Stimulated activated CD4-positive, alpha-beta T cell treated with anti-CD3 and anti-CD28 coated beads, Interleukin-12 subunit alpha, Interleukin-12 subunit beta, amount 100 ng/mL, for 24 hours (primary cell): ENCODE results near the gene TTC33.
"Not testable (repeated sequence)": the region's sequence is repeated elsewhere in the genome, so short reads cannot be mapped to it uniquely, and the experiment has no call there.

Source experiments
- DNase-seq, 2 experiments: peaks; one replicate each; pipeline ENCODE4 v3.0.0-alpha.2; 2020; ENCODE audit warnings: low read depth in 2 of 2

The TTC33 gene

DNA sequence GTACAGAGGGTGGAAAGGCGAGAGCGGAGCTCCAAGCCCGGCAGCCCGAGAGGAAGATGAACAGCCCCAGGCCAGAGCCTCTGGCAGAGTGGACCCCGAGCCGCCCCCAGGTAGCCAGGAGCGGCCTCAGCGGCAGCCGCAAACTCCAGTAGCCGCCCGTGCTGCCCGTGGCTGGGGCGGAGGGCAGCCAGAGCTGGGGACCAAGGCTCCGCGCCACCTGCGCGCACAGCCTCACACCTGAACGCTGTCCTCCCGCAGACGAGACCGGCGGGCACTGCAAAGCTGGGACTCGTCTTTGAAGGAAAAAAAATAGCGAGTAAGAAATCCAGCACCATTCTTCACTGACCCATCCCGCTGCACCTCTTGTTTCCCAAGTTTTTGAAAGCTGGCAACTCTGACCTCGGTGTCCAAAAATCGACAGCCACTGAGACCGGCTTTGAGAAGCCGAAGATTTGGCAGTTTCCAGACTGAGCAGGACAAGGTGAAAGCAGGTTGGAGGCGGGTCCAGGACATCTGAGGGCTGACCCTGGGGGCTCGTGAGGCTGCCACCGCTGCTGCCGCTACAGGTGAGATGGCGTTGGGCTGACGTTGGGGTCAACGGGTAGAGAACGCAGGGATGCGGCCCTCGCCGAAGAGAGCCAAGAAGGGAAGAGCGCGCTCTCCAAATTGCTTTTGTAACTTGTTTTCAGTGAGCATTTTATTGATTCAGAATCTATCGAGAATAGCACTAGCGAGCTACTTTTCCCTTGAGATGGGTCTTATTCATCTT lies 75.7 kb downstream of the TTC33 start, which contains the start of gene PTGER4:
TSS of gene PTGER4 (plus strand) at position 3 of the 769 bp plus-strand sequence. CDS start 1,079 bp downstream, outside the sequence.
- DNase-seq, result no peak

DNA sequence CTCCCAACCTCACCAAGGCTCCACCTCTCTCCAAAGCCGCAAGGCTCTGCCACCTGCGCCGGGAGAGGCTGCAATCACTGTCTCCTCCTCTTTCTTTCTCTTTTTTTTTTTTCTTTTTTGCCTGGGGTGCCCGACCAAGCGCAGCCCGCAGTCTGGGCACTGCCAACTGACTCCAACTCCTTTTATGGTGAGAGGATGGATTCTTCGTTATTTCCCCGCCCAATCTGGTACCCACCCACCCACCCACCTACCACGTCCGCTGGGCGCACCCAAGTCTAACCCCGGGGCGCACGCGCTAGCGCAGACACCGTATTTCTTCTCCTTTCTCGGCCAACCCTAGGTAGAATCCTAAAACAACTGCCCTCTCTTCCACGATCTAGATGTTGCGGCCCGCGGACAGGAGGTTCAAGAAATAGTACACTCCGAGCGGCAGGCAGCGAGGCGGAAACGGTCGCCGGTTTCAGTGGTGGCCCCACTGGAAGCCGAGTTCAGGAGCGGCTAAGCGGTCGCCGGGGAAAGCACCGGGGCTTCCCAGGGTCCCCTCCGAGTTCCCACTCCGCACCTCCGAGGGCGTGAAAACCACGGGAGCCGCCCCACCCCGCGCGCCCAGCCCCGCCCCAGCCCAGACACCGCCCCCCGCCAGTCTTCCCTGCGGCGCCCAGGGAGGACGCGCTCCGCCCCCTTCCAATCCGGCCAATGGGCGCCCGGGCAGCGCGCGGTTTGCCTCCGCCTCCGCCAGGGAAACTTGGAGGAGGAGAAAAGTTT lies 76.4 kb downstream of the TTC33 start:
- peak; percentile 90 to 93 for DNase-seq

DNA sequence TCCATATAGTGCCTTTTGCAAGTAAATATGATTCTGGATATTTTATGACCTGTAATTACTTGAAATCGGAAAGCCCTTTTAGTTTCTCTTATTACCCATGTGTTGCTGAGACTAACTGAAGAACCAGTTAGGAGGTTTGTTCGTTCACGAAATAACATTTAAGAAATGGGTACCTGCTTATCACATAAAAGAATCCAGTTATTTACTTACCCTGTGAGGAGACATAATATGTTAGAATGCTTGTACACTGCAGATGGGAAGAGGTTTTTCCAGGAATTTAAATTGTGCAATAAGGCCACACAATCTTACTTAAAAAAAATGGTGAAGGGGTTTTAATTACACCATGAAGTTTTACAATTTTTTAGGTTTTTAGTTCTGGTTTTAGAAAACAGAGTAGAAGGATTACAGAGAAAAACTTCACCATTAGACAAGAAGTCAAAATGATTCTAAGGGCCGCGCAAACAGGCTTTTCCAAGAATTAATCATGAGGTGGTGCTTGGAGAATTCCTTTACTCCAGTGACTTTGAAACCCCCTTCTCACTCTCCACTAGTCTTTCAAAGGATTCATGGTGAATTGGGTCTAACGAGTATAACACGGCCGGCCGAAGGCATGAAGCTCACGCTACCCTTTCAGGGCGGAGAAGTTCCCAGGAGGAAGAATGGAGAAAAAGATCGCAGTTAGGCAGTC lies 77.2 kb downstream of the TTC33 start:
- DNase-seq, result no peak

DNA sequence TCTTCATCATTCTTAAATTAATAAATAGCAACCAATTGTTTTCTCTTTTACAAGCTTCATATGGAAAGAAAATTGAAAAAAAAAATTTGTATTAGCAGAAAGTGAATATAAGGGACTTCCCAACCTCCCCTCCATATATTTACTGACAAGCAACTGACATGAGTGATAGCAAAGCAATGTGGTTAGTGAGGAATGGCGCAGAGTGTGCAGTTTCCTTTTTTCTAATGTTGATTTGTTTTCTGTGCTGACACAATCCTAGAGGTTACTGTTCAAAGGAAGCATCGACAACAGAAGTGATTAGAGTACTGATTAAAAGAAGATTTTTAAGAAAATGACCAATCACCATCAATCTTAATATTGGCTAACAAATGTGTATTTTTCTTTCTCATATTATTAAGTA lies 77.7 kb downstream of the TTC33 start:
- no peak for DNase-seq

DNA sequence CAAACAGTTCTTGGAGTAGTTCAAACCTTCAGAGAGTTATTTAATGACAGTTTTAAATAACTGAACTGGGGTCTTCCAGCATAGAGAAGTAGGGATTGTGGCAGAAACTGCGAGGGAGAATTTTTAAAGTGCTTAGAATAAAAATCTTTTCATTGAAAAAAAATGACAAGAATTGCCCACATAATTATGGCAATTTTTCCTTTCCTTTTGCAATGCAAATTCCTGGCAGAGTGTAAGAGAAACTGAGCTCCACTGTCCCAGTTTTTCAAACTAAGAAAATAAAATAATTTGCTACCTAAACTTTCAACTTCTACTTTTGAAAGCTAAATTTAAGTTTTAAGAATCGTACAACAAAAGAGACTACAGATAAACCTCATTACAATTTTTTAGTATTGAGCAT lies 78.3 kb downstream of the TTC33 start:
- DNase-seq, result no peak

DNA sequence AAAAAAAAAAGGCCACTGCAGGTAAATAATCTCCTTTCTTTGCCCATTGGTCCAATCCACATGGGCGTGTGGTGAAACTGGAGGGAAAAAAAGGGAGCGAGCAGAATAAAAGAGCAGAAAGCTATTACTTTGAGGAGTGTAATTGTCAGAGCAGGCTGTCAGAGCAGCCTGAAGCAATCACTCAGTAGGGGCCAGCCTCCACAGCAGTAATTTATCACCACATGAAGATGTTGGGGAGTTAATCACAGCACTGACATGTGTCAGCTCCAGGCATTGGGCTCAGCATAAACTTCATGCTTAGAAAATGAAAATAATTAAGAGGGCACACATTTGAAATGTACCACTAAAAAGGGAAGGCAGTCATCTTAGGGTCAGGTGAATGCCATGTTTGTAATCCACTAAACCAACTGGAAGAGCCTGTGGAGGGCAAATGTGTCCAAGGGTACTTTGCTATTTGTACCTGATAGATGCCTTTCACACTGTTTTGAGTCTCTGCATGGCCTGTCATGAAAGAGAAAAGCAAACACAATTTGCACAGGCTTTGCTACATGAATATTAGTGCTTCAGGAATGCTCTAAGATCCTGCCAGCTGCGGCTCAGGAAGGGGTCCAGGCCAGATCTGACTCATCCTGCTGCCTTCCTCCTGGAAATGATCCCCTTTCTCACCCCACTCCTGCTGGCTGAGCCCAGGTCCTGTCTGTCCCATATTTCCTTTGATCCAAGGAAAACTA lies 79.0 kb downstream of the TTC33 start:
- no peak for DNase-seq

DNA sequence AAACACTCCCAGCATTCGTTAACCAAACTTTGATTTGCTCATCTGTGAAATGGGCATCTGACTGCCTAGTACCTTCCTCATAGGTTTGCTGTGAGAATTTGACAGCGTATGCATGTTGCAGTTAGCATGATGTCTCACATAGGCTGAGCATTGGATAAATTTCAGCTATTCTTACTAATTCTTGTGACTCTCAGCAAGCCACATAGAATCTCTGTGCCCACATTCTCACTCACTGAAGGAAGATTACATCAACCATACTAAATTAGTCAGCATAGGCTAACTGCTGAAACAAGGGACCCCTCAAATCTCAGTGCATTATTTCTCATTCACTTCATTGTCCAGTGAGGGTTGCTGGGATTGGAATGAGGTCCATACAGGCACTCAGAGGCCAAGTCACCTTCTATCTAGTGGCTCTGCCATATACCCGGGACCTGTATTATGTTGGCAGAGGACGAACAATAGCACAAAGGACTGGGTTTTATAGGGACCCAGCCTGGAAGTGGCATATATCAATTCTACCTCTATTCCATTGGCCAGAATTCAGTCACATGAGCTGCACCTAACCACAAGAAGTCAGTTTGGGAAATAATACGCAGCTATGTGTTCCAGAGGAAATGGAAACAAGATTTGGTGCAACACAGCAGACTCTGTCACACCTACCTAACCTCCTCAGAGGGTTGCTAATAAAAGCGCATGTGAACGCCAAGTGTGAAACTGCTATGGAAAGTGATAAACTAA lies 80.2 kb downstream of the TTC33 start:
- no peak for DNase-seq

DNA sequence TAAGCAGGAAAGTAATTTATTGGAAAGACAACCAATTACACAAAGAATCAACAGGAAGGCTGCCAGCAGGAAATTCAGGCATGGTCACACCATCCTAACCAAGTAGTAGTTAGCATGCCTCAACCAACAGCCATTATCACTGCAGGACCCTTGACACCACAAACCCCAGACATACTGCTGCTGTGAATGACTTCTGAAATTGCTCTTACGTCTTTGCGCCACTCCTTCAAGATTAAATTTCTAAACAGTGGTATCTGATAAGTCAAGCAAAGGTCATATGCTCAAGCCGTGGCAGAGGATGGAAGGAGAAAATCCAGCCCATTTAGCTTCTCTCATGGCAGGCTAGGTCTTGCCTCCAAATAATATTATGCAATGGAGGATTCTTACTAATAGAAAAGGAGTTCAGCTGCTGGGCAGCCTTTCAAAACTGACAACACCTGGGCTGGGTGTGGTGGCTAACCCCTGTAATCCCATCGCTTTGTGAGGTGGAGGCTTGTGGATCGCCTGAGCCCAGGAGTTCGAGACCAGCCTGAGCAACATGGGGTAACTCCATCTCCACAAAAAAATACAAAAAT lies 81.0 kb downstream of the TTC33 start:
- DNase-seq, result no peak

DNA sequence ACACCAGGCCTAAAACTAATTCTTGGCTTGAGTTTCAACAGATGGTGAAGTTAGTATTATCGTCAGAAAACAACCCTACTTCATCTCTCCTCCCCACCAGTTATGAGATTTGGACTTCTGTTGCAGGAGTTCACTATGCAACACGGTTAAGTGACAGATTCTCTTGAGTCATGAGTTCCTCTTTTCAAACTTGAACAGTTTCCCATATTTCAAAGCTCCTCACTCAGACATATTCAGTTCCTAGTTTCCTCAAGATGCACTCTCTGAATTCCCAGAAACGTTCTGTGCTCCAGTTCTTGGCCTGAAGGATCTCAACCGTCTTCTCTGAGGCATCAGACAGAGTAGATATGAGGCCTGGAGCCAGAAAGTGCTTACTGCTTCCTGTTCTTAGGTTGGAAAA lies 83.3 kb downstream of the TTC33 start:
- no peak for DNase-seq

DNA sequence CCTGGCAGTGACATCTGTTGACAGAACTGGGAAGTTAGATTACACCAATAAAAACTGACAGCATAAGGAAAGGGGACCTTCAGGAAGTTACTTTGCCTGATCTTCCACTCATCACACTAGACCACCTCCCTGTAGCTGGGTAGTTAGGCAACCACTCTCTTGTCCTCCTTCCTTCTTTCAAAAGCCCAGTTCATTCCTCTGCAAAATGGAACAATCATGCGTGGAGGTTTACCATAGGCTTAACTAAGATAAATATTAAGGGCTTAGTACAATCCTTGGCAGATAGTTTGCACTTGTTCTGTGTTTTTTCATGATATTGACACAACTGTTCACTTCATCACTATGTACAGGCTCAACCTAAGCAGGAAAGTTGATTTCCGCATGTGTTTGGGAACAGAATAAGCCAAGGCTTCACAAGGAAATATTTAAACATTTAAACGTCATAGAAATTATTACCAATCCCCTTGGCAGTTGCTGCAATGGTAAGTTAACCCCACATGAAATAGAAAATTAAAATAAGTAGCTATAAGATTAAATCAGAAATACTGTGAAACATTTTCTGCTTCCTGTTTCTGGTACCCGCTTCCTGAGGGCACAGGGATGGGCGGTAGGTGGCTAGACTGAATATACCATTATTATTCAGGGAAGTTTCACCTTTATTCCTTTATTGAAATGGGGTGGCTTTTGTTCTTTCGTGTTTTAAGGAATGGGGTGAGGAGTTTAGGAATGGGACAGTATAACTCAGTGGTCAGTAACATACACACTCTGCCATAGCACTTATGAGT lies 86.0 kb downstream of the TTC33 start:
- DNase-seq, result no peak

DNA sequence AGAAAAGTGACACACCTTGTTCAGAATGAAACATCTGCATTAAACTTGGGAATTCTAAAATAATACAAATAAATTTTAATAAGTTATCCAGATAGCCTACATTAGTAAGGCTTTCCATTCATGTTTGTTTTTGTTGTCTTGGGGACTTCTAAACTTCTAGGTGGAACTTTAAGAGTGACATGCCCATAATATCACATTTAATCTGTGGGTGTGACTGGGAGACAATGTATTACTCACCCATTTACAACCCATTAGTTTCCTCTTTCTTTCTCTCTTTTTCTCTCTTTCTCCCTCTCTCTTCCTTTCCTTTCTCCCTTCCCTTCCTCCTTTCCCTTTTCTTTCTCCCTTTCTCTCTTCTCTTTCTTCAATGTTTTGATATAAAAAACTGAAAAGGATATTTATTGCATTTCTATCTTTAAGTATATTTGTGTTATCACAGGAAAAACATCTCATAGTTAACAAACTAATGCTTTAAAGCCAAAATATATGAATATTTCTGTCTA lies 88.5 kb downstream of the TTC33 start:
- DNase-seq, result no peak

DNA sequence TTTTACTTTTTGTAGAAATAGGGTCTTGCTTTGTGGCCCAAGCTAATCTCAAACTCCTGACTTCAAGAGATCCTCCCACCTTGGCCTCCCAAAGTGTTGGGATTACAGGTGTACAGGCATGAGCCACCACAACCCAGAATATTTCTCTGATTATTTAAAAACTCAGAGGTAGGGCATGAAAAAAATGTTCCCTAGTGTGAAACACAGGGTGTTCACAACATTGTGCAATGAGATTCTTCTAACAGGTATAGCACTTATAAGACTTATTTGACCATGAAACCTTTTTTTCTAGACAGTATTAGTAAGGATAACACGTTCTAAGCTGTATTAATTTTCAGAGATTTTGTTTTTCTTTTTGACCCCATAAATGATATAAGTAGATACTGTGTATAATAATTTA lies 89.1 kb downstream of the TTC33 start:
- no peak for DNase-seq

DNA sequence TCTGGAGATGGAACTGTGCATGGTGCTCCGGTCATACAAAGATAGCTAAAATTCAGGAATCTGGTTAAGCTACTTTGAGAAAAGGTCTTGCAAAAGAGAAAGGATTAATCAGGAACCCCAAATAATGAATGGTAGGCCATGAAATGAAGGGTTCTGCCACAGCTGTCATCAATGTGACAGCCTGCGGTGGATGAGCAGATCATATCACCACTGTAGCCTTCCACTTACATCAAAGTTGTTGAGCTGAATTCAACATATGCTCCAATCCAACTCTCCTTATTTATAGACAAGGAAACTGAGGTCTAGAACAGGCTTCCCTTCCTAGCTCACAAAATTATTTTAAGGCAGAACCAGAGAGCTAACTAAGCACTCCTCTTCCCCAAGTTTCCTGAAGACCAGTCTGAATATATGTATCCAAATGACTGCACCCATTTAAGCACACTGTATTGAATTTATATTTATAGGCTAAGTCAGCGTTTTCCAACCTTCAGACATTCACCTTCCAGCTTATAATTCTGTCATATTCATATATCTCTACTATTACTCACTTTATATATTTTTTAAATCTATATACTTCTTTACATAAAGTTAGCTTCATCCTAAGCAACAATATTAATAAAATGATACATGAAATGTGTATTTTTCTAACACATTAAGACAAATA lies 90.0 kb downstream of the TTC33 start:
- DNase-seq, result no peak

DNA sequence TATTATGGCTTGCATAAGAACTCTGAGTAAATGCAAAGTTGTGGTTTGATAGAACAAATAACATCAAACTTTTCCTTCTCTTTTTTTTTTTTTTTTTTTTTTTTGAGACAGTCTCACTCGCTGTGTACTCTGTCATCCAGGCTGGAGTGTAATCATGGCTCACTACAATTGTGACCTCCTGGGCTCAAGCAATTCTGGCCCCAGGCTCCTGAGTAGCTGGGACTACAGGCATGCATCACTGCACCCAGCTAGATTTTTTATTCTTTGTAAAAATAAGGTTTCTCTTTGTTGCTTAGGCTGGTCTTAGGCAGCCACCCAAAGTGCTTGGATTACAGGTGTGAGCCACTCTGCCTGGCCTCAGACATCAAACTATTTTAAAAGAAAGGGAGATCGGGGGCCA lies 95.0 kb downstream of the TTC33 start:
- no peak for DNase-seq

DNA sequence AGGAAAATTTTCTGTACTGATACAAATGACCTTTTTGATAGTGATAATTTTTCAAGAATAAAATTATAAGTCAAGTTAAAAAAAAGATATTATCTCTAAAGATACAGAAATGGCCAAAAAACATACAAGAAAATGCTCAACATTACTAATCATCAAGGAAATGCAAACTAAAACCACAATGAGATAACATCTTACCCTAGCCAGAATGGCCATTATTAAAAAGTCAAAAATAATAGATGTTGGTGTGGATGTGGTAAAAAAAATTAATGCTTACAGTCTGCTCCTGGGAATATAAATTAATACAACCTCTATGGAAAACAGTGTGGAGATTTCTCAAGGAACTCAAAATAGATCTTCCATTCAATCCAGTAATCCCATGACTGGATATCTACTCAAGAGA lies 99.0 kb downstream of the TTC33 start:
- no peak for DNase-seq

DNA sequence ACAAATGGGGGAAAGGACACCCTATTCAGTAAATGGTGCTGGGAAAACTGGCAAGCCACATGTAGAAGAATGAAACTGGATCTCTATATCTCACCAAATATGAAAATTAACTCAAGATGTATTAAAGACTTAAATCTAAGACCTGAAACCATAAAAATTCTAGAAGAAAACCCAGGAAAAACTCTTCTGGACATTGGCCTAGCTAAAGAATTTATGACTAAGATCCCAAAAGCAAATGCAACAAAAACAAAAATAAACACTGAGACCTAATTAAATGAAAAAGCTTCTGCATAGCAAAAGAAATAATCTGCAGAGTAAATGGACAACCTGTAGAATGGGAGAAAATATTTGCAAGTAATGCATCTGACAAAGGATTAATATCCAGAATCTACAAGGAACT lies 99.7 kb downstream of the TTC33 start:
- DNase-seq, result not testable (repeated sequence)

DNA sequence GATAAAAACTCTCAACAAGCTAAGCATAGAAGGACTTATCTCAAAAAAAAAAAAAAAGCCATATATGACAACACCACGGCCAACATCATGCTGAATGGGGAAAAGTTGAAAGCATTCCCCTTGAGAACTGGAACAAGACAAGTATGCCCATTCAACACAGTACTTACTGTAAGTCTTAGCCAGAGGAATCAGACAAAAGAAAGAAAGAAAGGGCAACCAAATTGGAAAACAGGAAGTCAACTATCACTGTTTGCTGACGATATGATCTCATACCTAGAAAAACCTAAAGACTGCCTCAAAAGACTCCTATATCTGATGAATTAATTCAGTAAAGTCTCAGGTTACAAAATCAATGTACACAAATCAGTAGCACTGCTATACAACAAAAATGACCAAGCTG lies 100.6 kb downstream of the TTC33 start:
- DNase-seq, result no peak

DNA sequence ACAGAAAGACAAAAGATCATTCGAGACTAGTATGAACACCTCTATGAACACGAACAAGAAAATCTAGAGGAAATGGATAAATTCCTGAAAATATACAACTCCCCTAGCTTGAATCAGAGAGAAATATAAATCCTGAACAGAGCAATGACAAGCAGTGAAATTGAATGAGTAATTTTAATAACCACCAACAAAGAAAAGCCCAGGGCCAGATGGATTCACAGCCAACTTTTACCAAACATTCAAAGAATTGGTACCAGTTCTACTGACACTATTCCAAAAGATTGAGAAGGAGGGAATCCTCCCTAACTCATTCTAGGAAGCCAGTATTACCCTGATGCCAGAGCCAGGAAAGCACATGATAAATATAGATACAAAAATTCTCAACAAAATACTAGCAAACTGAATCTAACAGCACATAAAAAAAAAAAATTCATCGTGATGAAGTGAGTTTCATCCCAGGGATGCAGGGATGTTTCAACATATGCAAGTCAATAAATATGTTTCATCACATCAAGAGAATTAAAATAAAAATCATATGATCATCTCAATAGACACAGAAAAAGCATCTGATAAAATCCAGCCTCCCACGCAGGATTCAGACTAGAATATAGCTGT lies 101.3 kb downstream of the TTC33 start:
- no peak for DNase-seq
